Non-pigmented ciliary epithelial cell (primary cell): ENCODE data around the gene DDX49.
"Not testable (repeated sequence)": the region's sequence is repeated elsewhere in the genome, so short reads cannot be mapped to it uniquely, and the experiment has no call there.

ENCODE experiments used
- DNase-seq: peaks from one replicate; pipeline ENCODE4 v3.0.0-alpha.2; 2010; ENCODE audit warnings: low read depth

Gene DDX49

DNA sequence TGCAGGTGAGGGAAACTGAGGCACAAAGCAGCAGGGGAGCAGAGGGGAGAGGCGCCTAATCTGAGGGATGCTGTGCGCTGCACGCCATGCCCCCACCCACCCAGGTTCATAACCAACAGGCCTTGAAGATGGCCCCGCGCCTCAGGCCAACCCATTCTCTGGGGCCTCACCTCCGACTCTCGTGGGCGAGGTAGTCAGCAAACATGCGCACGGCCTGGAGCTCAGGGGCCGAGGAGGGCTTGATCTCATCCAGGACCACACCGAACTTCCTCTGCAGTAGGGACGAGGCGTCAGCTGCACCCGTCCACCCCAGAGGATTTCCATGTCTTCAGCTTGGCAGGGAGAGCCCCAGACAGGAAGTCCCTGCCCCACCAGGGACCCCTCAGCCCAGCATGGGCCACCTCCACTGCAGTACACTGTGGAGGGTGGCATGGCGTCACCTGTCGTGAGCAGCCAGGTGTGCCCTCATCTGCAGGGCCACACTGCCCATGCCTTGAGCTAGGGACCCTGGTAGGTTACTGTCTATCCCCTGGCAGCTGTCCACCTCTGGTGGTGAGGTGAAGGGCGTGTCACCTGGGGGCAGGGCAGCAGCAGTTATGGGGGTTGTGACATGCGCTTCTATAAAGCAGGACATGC is 8.6 kb upstream of the DDX49 start:
- DNase-seq: no peak

DNA sequence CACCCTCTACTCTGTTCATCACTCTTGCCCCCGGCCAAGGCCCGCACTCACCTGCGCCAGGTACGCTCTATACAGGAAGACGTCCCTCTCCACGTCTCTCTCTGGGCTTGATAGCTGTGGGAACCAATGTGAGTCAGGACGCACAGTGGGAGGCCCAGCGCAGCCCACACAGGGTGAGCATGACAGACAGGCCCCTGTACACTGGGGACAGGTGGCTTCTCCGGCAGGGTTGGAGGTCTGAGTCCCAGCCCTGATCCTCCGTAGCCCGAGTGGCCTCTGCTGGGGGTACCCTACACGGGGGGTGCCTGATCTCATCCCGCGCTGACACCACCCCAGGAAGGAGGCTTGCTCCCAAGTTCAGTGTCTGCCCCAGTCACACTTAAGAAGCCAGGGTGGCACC is 6.6 kb upstream of the DDX49 start:
- DNase-seq: no peak

DNA sequence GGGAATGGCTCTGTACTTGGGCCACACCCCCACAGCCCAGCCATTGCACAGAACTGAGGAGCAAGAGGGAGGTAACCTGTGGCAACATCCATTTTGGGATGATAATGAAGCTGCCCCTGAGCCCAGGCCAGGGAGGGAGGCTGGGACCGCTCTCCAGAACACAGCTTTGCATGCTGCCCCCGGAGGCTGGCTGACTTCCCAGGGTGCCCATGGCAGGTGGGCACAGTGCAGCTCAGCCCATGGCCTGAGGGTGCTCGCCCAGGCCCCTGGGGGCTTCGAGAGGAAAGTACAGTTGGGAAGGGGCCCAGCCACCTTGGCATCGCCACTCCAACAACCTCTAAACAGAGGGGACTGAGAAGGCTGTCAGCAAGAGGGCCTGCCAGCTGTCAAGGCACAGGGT is 6.0 kb upstream of the DDX49 start:
- no peak for DNase-seq

DNA sequence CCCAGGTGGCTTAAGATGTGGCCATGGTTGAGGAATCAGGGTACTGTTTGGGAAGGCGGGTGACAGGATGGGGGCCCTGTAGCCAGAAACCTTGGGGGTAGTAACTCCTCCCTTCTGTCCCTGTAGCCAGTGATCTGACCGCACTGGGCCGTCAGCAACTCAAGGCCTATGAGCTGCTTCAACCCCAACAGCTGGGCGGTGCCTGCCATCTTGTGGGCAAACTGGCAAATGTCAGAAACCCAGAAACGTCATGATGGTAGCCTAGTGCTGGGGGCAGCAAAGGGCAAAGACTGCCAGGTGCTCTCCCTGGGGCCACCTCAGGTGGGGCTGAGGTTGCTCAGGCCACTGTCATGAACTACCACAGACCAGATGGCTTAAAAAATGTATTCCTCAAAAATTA is 3.9 kb upstream of the DDX49 start:
- no peak for DNase-seq

DNA sequence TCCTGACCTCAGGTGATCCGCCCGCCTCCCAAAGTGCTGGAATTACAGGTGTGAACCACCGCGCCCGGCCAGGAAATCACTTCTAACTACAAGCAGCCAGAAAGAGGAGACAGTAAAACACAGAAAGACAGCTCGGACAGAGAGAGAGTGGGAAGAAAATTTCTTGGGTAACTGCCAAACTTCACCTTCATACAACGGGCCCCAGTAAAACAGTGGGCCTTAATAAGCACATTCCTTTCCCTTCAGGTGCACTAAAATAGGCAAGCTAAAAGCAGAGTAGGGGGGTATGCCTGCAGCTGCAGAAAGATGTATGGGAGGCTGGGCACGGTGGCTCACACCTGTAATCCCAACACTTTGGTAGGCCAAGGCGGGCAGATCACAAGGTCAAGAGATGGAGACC is 1.9 kb upstream of the DDX49 start:
- not testable (repeated sequence) for DNase-seq

DNA sequence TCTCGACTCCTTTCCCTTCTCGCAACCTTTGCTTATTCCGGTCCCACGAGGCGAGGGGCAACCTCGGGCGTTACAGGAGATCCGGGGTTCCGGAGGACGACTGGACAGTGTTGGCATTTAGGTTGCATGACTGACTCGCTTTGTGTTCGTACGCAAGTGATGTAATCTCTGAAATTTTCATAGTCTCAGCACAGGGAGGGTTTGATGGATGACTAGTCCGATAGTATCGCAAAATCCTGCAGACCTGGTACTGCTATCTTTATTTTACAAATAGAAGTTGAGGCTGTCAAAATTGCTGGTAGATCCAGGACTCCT is 342 bp downstream of the DDX49 start:
- DNase-seq: no peak

DNA sequence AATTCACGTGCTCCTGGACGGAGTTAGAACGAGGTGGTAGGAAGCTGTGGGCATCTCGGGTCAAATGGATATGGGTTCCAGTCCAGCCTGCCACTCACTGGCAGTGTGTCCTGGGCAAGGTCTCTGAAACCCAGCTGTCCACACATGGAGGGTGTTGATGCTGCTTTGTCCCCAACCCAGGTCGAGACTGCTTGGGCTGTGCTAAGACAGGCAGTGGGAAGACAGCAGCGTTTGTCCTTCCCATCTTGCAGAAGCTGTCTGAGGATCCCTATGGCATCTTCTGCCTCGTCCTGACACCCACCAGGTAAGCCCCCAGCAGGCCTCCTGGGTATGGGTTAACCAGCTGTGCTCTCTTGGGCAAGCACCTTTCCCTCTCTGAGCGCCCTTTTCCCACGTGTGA is 885 bp downstream of the DDX49 start:
- no peak for DNase-seq

DNA sequence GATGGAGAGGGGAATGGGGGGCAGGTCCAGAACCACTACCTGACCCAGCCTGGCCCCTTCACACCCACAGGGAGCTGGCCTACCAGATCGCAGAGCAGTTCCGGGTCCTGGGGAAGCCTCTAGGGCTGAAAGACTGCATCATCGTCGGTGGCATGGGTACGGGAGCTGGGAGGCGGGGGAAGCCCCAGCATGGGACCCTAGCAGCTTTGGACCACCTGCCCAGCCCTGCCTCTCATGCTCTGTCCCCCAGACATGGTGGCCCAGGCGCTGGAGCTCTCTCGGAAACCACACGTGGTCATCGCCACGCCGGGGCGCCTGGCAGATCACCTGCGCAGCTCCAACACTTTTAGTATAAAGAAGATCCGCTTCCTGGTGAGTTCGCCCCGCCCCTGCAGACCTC is 2.1 kb downstream of the DDX49 start:
- no peak for DNase-seq

DNA sequence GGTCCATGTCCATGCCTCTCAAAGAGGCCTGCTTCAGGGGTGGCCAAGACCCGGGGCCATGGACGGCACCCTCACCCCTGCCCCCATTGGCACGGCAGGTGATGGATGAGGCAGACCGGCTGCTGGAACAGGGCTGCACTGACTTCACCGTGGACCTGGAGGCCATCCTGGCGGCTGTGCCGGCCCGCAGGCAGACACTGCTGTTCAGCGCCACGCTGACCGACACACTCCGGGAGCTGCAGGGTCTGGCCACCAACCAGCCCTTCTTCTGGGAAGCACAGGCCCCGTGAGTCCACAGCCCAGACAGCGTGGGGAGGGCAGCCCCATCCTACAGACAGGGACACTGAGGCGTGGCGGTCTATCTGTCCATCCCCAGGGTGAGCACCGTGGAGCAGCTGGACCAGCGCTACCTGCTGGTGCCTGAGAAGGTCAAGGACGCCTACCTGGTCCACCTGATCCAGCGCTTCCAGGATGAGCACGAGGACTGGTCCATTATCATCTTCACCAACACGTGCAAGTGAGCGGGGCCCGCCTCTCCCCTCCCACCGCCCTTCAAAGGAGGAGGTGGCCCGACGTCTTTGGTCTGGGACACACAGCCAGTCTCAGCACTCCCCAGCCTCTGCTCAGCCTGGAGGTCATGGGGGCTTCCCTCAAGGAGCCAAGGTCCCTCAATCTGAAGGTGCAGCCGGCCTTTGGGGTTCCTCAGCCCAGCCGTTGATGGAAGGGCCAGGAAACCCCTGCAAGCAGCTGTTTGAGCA is 2.9 kb downstream of the DDX49 start:
- no peak for DNase-seq

DNA sequence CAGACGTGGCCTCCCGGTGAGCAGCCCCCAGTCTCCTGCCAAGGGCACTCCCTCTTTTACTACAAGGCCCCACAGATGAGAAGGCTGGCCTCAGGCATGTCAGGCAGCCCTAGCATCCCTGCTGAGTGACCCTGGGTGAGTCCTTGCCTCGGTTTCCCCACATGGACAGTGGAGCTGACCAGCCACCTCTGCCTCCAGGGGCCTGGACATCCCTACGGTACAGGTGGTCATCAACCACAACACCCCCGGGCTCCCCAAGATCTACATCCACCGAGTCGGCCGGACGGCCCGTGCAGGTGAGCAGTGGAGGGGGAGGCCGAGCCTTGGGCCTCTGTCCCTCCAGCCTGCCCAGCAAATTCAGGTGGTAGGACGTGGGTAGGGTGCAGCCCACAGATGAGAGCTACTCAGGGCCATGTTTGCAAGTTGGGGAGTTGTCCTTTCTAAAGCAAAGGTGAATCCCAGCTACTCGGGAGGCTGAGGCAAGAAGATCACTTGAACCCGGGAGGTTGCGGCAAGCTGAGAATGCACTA is 5.2 kb downstream of the DDX49 start:
- no peak for DNase-seq

DNA sequence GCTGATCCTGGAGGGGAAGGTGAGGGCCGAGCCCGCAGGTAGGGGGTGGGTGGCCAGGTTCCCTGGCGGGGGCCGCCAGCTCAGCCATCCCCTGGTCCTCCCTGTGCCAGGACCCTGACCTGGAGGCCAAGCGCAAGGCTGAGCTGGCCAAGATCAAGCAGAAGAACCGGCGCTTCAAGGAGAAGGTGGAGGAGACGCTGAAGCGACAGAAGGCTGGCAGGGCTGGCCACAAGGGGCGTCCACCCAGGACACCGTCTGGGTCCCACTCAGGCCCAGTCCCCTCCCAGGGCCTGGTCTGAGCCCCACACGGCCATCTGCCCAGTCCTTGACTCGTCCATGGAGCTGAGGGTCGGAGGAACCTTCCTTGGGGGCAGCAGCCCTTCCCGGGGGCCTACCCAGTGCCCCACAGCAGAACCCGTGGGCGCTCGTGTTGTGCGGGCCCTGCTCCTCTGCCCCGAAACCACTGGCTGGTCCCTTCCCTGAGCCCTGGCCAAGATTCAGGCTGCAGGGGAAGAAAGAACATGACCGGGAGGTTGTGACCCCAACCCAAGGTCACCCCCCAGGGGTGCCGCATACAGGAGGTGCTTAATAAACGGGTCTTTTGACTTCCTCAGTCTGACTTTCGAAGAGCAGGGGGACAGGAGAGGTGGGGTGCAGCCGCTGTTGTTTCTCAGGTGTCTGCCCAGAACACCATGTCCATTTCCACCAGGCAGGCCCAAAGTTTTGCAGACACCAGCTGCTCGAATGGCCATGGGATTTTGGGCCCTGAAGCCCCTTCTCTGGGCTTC is 8.7 kb downstream of the DDX49 start:
- DNase-seq: no peak

DNA sequence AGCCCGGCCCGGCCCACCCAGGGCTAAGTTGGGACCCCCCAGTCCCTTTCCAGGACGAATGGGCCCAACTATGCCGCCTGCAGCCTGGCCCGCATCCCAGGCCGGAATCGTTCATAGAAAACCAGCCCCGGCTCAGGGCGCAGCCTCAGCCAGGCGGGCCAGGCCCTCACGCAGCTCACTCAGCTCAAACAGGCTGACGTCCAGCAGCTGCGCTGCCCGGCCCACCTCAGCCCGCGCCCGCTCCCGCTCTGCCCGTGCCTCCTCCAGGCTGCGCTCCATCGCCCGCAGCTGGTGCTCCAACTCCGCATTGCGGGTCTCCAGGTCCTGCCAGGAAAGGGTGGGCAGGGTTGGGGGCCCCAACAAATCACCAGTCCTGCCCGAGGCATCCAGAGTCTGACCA is 9.8 kb downstream of the DDX49 start:
- DNase-seq: no peak

DNA sequence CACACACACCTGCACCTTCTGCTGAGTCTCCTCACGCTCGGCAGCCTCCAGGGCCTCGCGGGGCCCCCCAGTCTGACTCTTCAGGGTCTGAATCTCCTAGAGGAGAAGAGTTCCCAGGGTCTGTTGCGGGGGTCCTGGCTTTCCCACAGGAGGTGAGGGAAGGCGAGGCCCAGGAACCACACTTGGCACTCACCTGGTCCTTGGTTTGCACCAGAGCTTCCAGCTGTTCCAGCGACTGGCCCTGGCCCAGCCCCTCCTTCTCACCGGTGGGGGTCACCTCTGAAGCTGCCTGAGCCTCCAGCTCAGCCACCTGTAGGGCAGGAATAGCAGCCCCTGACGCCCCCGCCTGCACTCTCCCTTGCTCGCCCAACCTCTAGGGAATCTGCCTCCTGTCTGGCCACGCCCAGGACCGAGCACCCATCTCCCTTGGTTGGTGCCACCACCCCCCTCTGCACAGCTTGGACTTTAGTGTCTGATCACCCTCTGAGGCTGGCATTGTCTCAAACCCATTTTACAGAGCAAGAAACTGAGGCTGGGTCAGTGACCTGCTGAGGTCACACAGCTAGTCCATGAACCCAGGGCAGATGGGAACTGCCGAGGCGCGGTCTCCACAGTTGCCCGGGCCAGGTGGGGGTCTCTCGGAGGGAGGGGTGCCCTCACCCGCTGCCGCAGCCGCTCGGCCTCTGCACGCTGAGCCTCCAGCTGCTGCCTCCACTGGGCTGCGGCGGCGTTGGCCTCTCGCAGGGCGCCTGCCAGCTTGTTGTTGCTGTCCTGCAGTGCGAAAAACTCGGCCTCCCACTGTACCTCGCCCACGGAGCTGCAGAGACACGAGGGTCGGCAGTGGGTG is 12.0 kb downstream of the DDX49 start:
- no peak for DNase-seq

DNA sequence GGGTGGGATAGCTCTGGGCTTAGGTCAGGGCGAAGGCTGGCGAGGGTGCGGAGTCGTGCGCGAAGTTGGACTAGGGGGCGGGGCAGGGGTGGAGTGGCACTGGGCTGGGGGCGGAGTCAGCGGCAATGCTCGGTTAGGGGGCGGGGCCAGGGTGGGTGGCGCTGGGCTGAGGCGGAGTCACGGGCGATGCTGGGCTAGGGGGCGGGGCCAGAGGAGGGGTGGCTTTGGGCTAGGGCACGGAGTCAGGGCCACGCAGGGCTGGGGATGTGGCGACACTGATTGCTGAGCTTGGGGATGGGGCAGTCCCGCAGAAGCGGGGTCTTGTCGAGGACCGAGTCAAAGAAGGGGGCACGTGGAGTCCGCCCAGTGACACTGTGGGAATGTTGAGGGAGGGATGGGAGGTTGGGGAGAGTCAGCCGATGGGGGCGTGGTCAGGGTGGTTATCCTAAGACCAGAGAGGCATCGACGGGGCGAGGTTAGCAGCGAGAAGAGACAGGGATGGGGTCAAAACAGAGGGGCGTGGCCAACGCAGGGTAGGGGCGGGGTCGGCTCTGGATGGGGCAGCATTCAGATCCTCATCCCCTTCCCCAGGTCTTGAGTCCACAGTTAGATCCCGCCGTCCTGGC is 12.8 kb downstream of the DDX49 start:
- no peak for DNase-seq

DNA sequence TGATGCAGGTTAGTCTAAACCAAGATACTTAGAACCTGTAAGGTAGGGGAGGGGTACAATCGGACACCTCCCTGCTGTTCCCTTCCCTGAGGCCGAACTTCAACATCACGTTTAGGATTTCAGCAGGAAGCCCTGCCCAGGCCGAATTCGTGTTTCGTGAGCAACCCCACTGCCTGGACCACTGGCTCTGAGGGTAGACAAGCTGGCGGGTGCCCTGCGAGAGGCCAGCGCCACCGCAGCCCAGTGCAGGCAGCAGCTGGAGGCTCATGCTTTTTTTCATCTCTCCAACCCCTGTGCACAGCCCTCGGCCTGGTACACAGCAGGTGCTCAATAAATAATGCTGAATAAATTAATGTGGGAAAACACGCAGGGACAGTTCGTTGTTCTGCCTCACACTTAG is 13.8 kb downstream of the DDX49 start:
- no peak for DNase-seq

DNA sequence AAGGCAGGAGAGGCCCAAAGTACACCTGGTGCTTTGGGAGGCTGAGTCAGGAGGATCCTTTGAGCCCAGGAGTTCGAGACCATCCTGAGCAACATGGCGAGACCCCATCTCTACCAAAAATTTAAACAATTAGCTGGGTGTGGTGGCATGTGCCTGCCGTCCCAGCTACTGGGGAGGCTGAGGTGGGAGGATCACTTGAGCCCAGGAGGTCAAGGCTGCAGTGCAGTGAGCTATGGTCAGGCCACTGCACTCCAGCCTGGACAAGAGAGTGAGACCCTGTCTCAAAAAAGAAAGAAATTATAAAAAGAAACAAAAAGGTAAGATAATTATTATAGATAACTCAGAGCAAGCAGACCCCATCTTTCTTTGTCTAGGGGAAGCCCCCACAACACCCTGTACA is 19.6 kb downstream of the DDX49 start:
- no peak for DNase-seq

DNA sequence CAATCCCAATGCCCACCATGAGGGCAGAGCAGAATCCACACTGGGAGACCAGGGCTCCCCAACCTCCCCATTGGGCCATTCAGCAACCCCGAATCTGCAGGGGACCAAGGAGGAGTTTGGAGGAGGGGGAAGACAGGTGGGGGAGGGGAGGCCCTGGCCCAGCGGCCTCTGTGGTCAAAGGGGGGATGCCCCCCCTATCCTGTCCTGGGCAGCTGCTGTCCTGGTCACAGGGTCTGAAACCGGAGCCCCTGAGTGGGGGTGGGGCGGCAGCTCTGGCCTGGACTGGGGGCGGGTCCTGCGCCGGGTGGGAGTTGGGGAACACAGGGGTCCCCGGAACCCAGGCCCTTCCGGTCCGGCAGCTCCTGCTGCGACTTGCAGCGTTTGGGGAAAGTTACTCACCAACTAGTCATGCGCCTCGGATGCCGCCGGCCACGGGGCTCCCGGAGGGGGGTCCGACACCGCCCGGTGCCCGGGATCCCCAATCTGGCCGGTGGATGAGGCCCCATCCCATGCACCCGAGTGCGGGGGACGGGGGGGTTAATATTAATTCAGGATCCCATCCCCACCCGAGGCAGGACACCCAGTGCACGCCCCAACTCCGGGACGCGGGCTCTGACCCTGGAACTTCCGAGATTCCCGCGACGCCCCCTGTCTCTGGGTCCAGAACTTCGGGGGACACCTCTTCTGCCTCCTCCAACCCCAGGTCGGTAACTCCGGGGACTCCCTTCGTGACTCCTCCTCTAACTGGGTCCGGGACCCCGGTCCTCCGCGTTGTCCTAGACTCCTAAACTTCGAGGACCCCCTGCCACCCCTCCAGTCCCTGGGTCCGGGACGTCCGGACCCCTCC is 20.6 kb downstream of the DDX49 start:
- no peak for DNase-seq

DNA sequence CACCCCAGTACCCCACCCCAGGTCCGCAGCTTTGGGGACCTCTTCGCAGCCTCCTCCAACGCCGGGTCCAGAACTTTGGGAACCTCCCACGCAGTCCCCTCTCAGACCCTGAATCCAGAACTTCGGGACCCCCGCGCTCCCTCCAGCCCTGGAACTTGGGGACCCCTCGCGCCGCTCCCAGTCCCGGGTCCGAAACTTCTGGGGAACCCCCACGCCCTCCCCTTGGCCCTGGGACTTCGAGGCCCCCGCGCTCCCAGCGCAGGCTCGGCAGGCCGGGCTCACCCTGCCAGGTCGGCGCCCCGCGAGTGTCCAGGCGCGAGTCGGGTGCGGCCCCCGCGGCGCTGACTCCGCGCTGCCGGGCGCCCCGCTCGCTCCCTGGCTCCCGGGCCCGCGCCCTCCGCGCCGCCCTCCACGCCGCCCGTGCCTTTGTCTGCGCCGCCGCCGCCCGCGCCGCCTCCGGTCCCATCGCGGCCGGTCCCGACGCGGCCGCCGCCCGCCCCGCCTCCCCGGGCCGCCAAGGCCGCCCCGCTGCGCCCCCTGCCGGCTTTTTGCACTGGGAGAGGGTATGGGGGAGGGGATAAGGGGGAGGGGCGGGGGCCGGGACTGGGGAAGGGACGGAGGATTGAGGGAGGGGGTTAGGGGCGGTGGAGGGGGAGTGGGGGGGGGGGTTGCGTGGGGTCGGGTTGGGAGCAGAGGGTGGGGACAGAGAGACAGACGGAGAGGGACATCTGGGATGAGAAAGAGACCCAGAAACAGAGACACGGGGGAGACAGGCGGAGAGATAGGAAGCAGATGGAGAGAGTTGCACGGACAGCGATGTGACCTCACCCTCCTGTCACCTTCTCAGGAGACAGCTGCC is 21.5 kb downstream of the DDX49 start, which contains the start of gene HOMER3:
Gene HOMER3 (minus strand): TSS at position 449 of the 859 bp plus-strand sequence. CDS start 2,235 bp downstream, outside the sequence.
- no peak for DNase-seq

DNA sequence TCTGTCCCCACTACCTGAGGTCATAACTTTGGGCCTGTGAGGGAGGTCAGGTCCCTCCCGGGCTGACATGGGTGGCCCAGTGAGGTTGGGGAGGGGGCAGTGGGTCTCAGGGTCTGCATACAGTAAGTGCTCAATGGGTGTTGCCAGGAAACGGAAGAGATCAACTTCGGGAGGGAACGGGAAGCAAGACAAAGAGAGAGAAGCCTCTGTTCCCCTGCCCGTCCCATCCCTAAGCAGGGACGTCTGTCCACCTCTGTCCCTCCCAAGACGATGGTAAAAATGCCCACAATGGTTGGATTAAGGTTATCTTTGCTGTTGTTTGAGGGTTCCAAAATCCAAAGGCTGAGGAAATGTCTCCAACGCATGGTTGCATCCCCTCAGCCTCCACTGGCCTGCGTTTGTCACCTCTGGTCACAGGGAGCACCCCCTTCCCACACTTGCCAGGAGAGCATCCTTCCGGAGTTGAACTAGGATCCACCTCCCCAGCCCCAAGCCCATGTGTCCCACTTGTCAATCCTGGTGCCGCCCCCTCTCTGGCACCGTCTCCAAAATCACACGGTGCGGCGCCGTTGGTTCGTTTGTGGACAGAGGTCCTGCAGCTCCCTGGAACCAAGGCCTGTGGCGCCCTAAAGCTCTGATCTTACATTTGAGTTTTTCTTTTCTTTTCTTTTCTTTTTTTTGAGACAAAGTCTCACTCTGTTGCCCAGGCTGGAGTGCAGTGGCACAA is 22.3 kb downstream of the DDX49 start:
- DNase-seq: no peak
